ENCODE results near the gene BCL11A. TPM values are rescaled to one million over a fixed set of nuclear protein-coding genes. Genes with fewer than 3 reads are reported as not detected.
"Not testable (repeated sequence)": the region's sequence is repeated elsewhere in the genome, so short reads cannot be mapped to it uniquely, and the experiment has no call there.

The BCL11A gene
- polyA plus RNA-seq, 3 donors, result 0.30 to 3.0 TPM; not detected in 1

DNA sequence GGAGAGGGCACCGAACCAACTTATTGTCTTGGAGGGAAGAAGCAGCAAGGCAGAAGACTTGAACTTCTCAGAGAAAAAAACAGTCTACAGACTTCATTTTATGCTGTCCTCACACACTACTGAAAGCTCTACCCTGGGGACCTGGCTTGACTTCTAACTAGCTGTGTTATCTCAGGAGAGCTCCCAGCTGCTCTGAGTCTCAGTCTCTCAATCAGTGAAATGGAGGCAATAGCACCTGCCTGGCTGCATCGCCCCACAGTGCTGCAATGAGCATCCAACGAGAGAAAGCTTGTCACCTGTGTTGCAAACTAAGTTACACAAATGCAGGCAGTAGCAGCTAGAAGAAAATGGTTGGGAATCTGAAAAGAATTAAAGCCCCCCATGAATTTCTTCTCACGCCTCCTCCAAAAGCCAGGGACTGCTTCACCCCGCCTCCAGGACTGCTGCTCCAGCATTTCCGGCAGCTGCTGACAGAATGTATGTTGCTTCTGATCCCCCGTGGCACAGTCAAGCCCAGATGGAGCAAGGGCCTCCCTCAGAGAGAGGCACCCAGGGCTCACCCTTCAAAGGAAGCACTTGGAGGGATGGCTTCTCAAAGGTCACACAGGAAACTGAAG is 116.3 kb downstream of the BCL11A start:
- H3K27ac ChIP-seq (ENCODE audit: low read depth, low read length), result no peak overlapping the region
- 72 to 80% (median 77%) methylated on average over 7 of the region's 7 CpGs for WGBS, 3 donors

DNA sequence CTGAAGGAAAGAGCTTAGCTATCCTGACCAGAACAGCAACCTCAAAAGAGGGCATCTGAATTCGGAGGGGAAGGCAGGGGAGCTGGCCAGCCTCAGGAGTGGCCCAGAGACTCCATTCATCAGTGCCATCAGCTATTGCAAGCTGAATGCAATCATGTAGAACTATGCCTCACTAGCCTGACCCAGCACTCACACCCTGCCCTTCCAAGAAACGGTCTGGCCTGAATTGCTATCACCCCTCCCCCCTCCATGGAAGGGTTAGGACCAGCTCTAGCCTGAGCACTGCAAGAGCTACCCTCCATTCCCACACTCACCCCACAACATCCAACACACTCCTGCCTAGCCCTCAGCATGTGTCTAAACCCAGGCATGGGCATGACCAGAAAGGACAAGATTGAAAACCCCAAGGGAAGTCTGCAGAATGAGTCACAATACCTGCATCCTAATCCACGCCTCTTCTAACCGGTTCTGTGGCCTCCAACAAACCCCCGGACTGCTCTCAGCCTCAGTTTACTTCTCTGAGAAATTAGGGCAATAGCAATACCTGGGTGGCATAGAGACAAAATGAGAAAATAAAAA is 120.3 kb downstream of the BCL11A start:
- H3K27ac ChIP-seq (ENCODE audit: low read depth, low read length), result no peak overlapping the region
- 60 to 87% (median 61%) methylated on average over 5 of the region's 5 CpGs for WGBS, 3 donors

DNA sequence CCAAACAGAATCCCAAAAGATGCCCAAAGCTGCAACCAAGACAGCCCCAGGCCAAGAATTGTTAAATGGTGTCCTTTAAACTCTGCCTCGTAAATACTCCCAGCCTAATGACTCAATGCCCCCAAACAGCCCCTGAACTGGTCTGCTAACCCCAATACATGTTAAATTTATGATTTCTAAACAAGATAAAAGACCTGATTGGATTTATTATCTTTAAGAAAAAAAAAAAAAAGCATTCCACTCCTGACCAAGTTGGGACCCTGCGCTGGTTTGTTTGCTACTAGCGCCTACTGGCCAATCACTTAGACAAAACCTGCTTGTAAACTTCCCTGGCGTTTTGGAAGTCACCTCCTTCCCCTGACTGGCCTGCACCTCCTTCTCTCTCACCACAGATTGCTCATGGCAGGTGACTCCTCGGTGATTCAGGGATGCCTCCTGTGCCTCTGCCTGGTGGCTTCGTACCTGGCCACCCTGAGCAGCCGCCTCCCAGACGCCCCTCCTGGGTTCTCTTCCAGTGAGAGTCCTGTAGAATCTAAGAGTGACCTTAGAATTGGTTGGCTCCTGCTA is 121.3 kb downstream of the BCL11A start:
- WGBS, 3 donors, result 87 to 90% (median 89%) methylated on average over 8 of the region's 8 CpGs
- H3K27ac ChIP-seq (ENCODE audit: low read depth, low read length), result no peak overlapping the region

DNA sequence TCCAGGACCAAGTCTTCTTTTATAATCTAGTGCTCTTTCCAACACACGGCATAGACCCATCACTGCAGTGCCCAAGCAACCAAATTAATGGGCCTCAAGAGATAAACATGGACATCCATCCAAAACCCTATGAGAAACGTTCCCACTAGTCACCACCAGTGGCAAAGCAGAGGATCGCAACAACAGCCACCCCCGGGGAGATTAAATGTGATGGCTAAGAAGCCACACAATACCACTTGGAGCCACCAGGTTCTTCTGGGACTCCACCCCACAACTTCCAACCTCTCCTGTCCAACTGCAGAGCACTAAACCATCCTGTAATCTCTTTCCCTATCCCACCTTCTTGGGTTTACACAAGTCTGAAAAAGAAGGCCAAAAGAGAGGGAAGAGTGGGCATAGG is 123.8 kb downstream of the BCL11A start:
- WGBS, 3 donors, result 74 to 87% (median 80%) methylated on average over 4 of the region's 4 CpGs
- H3K27ac ChIP-seq (ENCODE audit: low read depth, low read length), result no peak overlapping the region

DNA sequence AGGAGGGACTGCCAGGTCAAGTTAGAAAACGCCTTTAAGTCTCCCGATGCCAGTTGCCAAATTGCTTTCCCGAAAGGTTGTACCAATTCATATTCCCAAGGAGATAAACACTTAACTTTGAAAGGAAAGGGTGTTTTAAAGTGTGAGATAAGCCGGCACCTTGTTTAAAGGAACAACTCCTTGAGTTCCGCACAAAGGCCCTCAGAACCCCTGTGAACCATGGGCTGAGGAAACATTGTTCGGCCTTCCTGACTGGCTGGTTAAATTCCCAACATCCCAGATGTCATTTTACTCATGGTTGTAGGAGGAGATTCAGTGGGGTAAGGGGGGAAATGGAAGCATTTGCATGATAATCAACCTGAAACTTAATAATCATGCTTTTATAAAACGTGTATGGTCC is 126.6 kb downstream of the BCL11A start:
- no peak overlapping the region for H3K27ac ChIP-seq (ENCODE audit: low read depth, low read length)
- WGBS, 3 donors, result 43 to 87% (median 83%) methylated on average over 7 of the region's 7 CpGs

DNA sequence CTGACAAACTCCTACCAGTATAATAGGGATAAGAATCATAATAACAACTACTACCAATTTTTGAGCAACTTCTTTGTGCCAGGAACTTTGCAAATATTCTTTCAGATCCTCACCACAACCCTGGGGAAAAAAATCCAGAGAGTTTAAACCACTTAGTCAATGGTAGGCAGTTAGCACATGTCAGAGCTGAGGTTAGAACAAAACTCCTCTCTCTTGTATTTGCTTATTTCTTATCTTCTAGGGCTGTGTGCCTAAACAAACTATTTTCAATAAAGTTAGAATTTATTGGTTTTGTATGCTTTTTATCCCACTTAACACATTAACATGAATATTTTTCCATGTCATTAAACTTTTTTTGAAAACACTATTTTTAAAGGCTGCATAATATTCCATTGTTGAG is 127.1 kb downstream of the BCL11A start:
- no peak overlapping the region for H3K27ac ChIP-seq (ENCODE audit: low read depth, low read length)

DNA sequence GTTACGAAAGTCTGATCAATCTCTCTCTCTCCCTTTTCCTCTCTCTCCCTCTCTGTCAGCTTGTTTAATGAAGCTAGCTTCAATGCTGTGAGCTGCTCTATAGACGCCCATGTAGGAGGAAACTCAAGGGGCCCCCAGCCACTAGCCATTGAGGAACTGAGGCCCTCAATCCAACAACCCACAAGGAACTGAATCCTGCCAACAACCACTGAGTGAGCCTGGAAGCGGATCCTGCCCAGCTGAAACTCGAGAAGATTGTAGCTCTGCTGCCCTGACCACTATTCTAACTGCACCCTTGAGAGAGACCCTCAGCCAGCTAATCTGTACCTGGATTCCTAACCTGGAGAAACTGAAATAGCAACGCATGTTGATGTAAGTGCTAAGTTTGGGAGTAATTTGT is 129.2 kb downstream of the BCL11A start:
- WGBS, 3 donors, result 64 to 72% (median 71%) methylated on average over 5 of the region's 5 CpGs
- no peak overlapping the region for H3K27ac ChIP-seq (ENCODE audit: low read depth, low read length)

DNA sequence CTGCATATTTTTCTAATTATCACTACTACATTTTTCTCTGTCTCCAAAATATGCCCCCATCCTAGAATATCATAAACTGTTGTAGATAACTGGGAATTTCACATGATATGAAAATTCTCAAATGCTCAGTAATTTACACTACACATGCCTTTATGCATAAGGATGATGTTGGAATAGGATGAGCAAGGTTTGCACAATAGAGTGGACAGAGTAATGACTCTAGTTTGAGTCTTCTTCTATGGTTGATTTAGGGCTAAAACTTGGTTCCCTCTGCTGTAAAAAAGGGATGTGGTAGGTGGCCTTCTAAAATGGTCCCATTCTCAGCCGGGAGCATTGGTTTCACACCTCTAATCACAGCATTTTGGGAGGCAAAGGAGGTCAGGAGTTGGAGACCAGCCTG is 129.9 kb downstream of the BCL11A start:
- WGBS, 3 donors, result 66 to 90% (median 74%) methylated on average over 1 of the region's 1 CpG
- H3K27ac ChIP-seq (ENCODE audit: low read depth, low read length), result no peak overlapping the region

DNA sequence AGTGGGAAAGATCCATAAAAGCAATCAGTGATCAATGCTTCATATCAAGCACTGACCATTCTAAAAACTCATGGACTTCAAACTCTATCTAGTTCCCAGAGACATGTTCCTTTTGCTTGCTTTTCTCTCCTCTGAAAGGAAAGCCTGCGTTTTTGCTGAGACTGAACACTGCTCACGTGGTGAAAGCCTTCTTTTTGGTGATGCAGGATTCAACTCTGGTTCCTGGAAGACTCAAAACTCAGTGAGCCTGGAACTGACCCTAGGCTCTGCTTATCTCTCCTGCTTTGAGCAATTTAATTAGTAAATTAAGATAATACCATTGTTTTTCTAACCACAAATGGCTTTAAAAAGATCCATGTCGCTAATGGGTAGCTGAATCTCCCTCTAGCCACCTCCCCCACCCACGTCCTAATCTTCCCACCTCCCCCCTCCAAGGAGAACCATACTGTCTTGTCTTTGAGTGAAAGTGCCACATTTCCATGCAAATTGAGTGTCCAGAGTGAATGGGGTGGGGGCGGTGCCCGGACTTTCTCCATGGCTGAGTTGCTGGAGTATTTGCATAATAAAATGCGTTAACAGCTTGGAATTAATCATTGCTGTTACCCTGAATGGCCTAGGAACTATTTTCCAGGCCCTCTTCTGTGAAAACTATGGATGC is 130.5 kb downstream of the BCL11A start:
- 65 to 77% (median 69%) methylated on average over 7 of the region's 7 CpGs for WGBS, 3 donors
- H3K27ac ChIP-seq (ENCODE audit: low read depth, low read length), result no peak overlapping the region

DNA sequence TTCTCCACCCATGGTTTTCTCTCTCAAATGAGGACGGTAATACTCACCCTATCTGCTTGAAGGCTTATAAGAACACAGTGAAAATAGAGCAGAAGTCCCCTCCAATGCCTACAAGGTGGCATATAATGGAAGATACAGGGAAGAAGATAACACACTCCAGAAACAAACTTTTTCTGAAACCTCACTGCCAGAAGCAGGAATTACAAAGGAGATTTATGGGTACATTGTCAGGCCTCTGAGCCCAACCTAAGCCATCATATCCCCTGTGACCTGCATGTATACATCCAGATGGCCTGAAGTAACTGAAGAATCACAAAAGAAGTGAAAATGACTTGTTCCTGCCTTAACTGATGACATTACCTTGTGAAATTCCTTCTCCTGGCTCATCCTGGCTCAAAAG is 136.2 kb downstream of the BCL11A start:
- H3K27ac ChIP-seq (ENCODE audit: low read depth, low read length), result not testable (repeated sequence)
- 85 to 88% (median 87%) methylated on average over 1 of the region's 1 CpG for WGBS, 3 donors

DNA sequence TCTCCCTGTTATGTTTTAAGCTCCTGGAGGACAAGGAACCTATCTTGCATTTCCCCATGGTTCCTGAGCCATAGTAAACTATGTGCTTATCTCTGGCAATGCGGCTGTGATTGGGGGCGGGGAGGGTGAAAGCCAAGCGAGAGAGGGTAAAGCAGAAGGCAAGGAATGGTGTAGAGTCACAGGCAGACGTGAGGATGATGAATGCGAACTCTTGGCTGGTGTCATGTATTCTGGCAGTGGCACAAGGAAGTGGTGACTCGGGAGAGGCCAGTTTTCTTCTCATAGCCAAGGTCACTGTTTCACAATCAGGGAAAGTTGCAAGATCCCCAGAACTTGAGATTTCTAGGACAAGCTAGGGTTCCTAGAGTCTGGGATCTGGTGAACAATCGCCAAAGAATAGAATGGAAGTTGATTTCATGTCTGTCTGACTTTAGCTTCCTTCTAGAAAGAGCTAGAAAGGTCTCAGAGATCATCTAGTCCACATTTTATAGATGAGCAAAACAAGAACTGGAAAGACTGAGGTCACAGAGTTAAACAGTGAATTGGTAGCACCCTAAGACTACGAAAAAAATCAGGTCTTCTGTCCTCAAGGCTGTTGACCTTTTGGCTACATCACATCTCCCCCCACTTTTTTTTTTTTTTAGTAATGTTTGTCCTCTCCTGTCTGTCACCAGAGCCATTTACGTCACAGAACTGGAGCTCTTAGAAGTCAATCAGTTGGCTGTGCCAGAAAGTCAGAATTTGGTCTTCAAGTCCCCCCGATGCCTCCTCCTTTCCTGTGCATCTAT is 137.0 kb downstream of the BCL11A start:
- 31 to 51% (median 48%) methylated on average over 10 of the region's 10 CpGs for WGBS, 3 donors
- H3K27ac ChIP-seq (ENCODE audit: low read depth, low read length), result no peak overlapping the region

DNA sequence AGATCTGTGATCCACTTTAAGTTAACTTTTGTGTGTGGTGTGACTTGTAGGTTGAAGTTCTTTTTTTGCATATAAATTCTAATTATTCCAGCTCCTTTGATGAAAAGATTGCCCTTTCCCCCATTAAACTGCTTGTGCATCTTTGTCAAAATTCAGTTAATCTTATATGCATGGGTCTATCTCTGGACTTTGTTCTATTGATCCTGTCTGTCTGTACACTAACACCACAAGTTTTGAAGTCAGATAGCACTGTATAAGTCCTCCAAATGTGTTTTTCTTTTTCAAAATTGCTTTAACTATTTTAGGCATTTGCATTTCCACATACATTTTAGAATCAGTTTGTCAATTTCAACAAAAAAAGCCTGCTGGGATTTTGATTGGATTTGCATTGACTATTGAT is 137.6 kb downstream of the BCL11A start:
- H3K27ac ChIP-seq (ENCODE audit: low read depth, low read length), result no peak overlapping the region

DNA sequence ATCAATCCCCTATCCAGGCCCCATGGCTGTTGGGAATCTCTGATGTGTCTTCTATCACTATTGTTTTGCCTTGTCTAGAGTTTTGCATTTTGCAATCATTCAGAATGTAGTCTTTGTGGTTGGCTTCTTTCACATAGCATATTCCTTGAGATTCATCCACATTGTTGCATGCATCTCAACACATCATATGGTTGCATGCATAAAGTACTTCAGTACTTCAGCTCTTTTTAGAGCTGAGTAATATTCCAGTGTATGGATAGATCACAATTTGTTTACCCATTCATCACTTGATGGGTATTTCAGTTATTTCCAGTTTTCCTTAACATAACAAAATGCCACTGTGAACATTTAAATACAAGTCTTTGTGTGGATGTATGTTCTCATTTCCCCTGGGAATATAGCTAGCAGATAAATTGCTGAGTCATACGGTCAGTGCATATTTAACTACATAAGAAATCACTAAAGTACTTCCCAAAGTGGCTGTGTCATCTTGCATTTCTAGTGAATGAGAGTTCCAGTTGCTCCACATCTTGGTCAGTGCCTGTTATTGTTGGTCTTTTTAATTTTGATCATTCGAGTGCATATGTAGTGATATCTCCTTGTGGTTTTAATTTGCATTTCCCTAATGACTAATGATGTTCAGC is 138.8 kb downstream of the BCL11A start:
- WGBS, 3 donors, result 68 to 88% (median 72%) methylated on average over 2 of the region's 2 CpGs
- H3K27ac ChIP-seq (ENCODE audit: low read depth, low read length), result no peak overlapping the region

DNA sequence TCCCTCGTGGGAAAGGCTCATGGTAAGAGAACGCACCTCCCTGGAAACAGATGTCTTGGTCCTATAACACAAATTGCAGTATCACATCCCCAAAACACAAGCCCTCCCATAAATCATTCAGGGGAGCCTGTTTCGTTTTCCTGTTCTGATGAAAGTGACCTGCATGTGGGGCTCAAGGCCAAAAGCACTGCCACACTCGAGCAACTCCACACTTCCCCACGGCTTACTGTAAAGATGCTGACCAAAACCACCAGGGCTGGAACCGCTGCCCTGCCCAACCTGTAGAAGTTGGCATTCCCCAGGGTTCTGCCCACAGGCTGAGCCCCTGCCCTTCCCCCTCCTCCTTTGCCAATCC is 139.7 kb downstream of the BCL11A start:
- H3K27ac ChIP-seq (ENCODE audit: low read depth, low read length), result no peak overlapping the region
- 48 to 80% (median 51%) methylated on average over 6 of the region's 6 CpGs for WGBS, 3 donors

DNA sequence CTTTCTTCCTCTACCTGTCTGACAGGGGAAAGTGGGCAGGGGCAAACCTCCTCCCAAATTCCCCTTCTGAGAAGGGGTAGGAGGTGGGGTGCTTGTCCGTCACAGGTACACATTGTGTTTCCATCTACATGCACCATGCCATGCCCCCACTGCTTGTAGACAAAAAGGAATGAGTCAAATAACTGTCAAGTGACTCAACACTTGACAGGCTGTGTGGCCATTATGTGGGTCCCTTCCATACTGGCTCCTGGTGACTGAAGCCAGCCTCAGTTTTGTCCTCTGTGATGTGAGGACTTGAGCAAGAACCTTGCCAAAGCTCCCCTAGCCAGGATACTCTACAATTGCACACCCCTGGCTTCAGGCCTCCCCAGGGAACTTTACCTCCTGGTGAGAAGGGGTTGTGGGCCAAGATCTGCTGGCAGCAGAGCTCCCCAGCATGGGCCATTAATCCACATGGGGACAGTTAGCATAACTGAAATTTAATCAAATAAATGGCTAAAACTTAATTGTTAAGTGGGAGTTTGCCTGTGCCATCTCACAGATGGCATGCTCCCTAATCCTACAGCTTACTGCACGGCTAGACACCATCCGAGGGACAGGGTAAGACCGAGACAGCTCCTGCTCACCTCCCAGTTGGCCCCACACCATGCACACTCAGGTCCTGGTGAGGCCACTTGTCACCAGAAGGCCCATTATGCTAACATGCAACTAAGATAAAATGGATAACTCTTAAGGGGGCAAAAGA is 140.2 kb downstream of the BCL11A start:
- H3K27ac ChIP-seq (ENCODE audit: low read depth, low read length), result no peak overlapping the region
- WGBS, 3 donors, result 66 to 80% (median 74%) methylated on average over 4 of the region's 4 CpGs

DNA sequence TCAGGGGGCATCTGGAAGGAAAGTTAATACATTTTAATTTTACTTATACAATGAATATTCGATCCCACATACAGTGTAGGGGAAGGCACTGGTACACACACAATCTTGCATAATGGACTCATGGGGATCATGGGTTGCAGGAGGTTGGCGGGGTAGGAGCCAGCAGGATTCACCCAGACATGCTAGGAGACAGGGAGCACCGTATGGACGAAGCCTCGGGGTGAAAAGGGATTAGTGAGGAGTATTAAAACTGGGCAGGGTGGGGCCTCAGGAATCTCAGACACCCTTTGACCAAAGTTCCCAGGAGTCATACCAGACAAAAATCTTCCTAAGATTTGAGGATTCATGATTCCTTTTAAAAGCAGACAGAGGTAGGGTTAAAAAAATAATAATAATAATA is 140.8 kb downstream of the BCL11A start:
- 80 to 84% (median 82%) methylated on average over 5 of the region's 5 CpGs for WGBS, 3 donors
- no peak overlapping the region for H3K27ac ChIP-seq (ENCODE audit: low read depth, low read length)

DNA sequence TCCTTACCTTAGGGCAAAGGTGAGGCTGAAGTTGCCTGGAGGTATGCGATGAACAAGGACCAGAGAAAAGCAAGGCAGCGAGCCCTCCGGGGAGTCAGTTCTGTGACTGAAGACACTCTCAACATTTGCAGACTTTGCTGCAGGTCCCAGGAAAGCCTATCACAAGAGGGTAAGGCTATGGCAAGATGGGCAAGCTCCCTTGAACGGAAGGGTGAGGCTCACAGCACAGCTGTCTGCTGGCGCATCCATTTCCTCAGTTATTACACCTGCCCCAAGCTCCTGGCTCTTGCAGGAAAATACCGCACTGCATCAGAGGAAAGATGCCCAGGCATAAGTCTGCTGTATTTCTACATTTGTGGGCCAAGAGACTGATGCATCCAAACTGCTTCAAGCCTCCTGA is 141.4 kb downstream of the BCL11A start:
- no peak overlapping the region for H3K27ac ChIP-seq (ENCODE audit: low read depth, low read length)
- 72 to 89% (median 80%) methylated on average over 6 of the region's 6 CpGs for WGBS, 3 donors

DNA sequence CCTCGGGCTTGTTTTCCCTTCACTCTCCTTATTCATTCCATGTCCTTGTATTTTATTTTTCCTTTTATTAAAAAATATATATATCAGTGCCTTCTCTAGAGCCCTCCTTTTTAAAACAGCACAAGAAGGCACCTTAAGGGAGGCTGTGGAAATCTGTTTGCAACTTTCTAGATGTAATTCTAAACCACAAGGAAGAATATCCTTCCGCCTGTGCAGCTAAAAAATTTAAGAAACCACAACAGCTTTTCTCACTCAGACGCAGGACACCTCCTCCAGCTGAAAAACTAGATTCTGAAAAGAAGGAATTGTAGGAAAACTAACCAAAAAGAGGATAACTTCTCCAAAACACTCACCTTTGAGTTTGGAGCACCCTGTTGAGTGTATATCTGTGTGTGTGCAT is 142.2 kb downstream of the BCL11A start:
- WGBS, 3 donors, result 29 to 66% (median 35%) methylated on average over 3 of the region's 3 CpGs

More for the DNA sequence above, 142.2 kb downstream of the BCL11A start:
- H3K27ac ChIP-seq (ENCODE audit: low read depth, low read length), result no peak overlapping the region

Data from adipose tissue (tissue), 3 donors.